ENCODE data around the gene MRC1.

The MRC1 gene

GRCh38 chr10:17808971-17809841 lies at the start of gene MRC1:
TSS of gene MRC1 (plus strand) at chr10:17809348. CDS start at chr10:17809466, 118 bp downstream.
- no peak within 1 kb of the TSS for H3K27ac Mint-ChIP-seq

GRCh38 chr10:17764142-17764541 lies 45.0 kb upstream of the MRC1 start:
- no peaks in the 10 kb centered on the region for H3K36me3 Mint-ChIP-seq (ENCODE audit: low read depth)
- no peaks in the 10 kb centered on the region for H3K4me1 Mint-ChIP-seq (ENCODE audit: low read depth)
- DNase-seq = no peak
- H3K9me3 Mint-ChIP-seq = no peaks in the 10 kb centered on the region
- no peak overlapping the region for H3K27ac Mint-ChIP-seq
- no peak overlapping the region for H3K4me3 Mint-ChIP-seq
- H3K27me3 Mint-ChIP-seq = peaks cover 3% of the 10 kb centered on the region

More at GRCh38 chr10:17808971-17809841, at the start of gene MRC1:
- Mint-ChIP-seq H3K4me3 (no peak within 1 kb of the TSS), H3K9me3 (no peaks in the 10 kb centered on the region), H3K36me3 (ENCODE audit: low read depth) (no peaks in the 10 kb centered on the region), H3K4me1 (ENCODE audit: low read depth) (peaks cover 8% of the 10 kb centered on the region), H3K27me3 (peaks cover 41% of the 10 kb centered on the region)
- DNase-seq = no peak

- peaks cover 3% of the 10 kb centered on the region for H3K27me3 Mint-ChIP-seq
- H3K27ac Mint-ChIP-seq = no peak overlapping the region
- no peaks in the 10 kb centered on the region for H3K4me1 Mint-ChIP-seq (ENCODE audit: low read depth)
- no peaks in the 10 kb centered on the region for H3K9me3 Mint-ChIP-seq
- H3K4me3 Mint-ChIP-seq = no peak overlapping the region
- no peak for DNase-seq
- H3K36me3 Mint-ChIP-seq (ENCODE audit: low read depth) = no peaks in the 10 kb centered on the region
These were observed 43.5 kb upstream of the MRC1 start for GRCh38 chr10:17765602-17766001.

- no peak for DNase-seq
- Mint-ChIP-seq H3K36me3 (ENCODE audit: low read depth) (no peaks in the 10 kb centered on the region), H3K4me1 (ENCODE audit: low read depth) (no peaks in the 10 kb centered on the region), H3K27me3 (peaks cover 3% of the 10 kb centered on the region), H3K27ac (no peak overlapping the region), H3K9me3 (no peaks in the 10 kb centered on the region), H3K4me3 (no peak overlapping the region)
These were observed 42.4 kb upstream of the MRC1 start for GRCh38 chr10:17766731-17767130.

- H3K4me3 Mint-ChIP-seq = no peak overlapping the region
- no peaks in the 10 kb centered on the region for H3K9me3 Mint-ChIP-seq
- no peaks in the 10 kb centered on the region for H3K36me3 Mint-ChIP-seq (ENCODE audit: low read depth)
- DNase-seq = no peak
- no peaks in the 10 kb centered on the region for H3K4me1 Mint-ChIP-seq (ENCODE audit: low read depth)
- H3K27ac Mint-ChIP-seq = no peak overlapping the region
- peaks cover 3% of the 10 kb centered on the region for H3K27me3 Mint-ChIP-seq
These were observed 40.7 kb upstream of the MRC1 start for GRCh38 chr10:17768496-17768895.

- no peak for DNase-seq
- Mint-ChIP-seq H3K36me3 (ENCODE audit: low read depth) (no peaks in the 10 kb centered on the region), H3K27ac (no peak overlapping the region), H3K9me3 (no peaks in the 10 kb centered on the region), H3K4me3 (no peak overlapping the region), H3K4me1 (ENCODE audit: low read depth) (no peaks in the 10 kb centered on the region), H3K27me3 (peaks cover 3% of the 10 kb centered on the region)
These were observed 40.2 kb upstream of the MRC1 start for GRCh38 chr10:17768957-17769356.

GRCh38 chr10:17771017-17771416 lies 38.1 kb upstream of the MRC1 start:
- Mint-ChIP-seq H3K4me1 (ENCODE audit: low read depth) (no peaks in the 10 kb centered on the region), H3K27ac (no peak overlapping the region), H3K27me3 (peaks cover 3% of the 10 kb centered on the region), H3K9me3 (no peaks in the 10 kb centered on the region), H3K36me3 (ENCODE audit: low read depth) (no peaks in the 10 kb centered on the region), H3K4me3 (no peak overlapping the region)
- DNase-seq = no peak

GRCh38 chr10:17779784-17780183 lies 29.4 kb upstream of the MRC1 start:
- no peak for DNase-seq
- no peak overlapping the region for H3K27ac Mint-ChIP-seq
- H3K27me3 Mint-ChIP-seq = peaks cover 3% of the 10 kb centered on the region
- H3K9me3 Mint-ChIP-seq = no peaks in the 10 kb centered on the region
- H3K4me3 Mint-ChIP-seq = no peak overlapping the region
- no peaks in the 10 kb centered on the region for H3K4me1 Mint-ChIP-seq (ENCODE audit: low read depth)
- H3K36me3 Mint-ChIP-seq (ENCODE audit: low read depth) = no peaks in the 10 kb centered on the region

- Mint-ChIP-seq H3K4me1 (ENCODE audit: low read depth) (no peaks in the 10 kb centered on the region), H3K27ac (no peak overlapping the region), H3K27me3 (peaks cover 3% of the 10 kb centered on the region), H3K4me3 (no peak overlapping the region), H3K36me3 (ENCODE audit: low read depth) (no peaks in the 10 kb centered on the region), H3K9me3 (no peaks in the 10 kb centered on the region)
- no peak for DNase-seq
These were observed 28.4 kb upstream of the MRC1 start for GRCh38 chr10:17780727-17781126.

- no peak overlapping the region for H3K4me3 Mint-ChIP-seq
- DNase-seq = no peak
- H3K27ac Mint-ChIP-seq = no peak overlapping the region
- H3K27me3 Mint-ChIP-seq = peaks cover 1% of the 10 kb centered on the region
- H3K9me3 Mint-ChIP-seq = no peaks in the 10 kb centered on the region
- no peaks in the 10 kb centered on the region for H3K4me1 Mint-ChIP-seq (ENCODE audit: low read depth)
- H3K36me3 Mint-ChIP-seq (ENCODE audit: low read depth) = no peaks in the 10 kb centered on the region
These were observed 27.3 kb upstream of the MRC1 start for GRCh38 chr10:17781856-17782255.

- no peak overlapping the region for H3K27ac Mint-ChIP-seq
- no peak for DNase-seq
- H3K36me3 Mint-ChIP-seq (ENCODE audit: low read depth) = no peaks in the 10 kb centered on the region
- H3K27me3 Mint-ChIP-seq = no peaks in the 10 kb centered on the region
- no peaks in the 10 kb centered on the region for H3K9me3 Mint-ChIP-seq
- no peaks in the 10 kb centered on the region for H3K4me1 Mint-ChIP-seq (ENCODE audit: low read depth)
- H3K4me3 Mint-ChIP-seq = no peak overlapping the region
These were observed 26.1 kb upstream of the MRC1 start for GRCh38 chr10:17782921-17783665.

GRCh38 chr10:17783751-17784150 lies 25.4 kb upstream of the MRC1 start:
- Mint-ChIP-seq H3K4me3 (no peak overlapping the region), H3K4me1 (ENCODE audit: low read depth) (no peaks in the 10 kb centered on the region), H3K9me3 (no peaks in the 10 kb centered on the region), H3K27ac (no peak overlapping the region), H3K27me3 (no peaks in the 10 kb centered on the region), H3K36me3 (ENCODE audit: low read depth) (no peaks in the 10 kb centered on the region)
- DNase-seq = no peak

- H3K4me3 Mint-ChIP-seq = no peak overlapping the region
- DNase-seq = no peak
- H3K27me3 Mint-ChIP-seq = no peaks in the 10 kb centered on the region
- no peaks in the 10 kb centered on the region for H3K36me3 Mint-ChIP-seq (ENCODE audit: low read depth)
- no peak overlapping the region for H3K27ac Mint-ChIP-seq
- no peaks in the 10 kb centered on the region for H3K4me1 Mint-ChIP-seq (ENCODE audit: low read depth)
- no peaks in the 10 kb centered on the region for H3K9me3 Mint-ChIP-seq
These were observed 24.5 kb upstream of the MRC1 start for GRCh38 chr10:17784688-17785087.

- DNase-seq = no peak
- no peak overlapping the region for H3K4me3 Mint-ChIP-seq
- H3K9me3 Mint-ChIP-seq = no peaks in the 10 kb centered on the region
- no peak overlapping the region for H3K27ac Mint-ChIP-seq
- no peaks in the 10 kb centered on the region for H3K27me3 Mint-ChIP-seq
- H3K4me1 Mint-ChIP-seq (ENCODE audit: low read depth) = no peaks in the 10 kb centered on the region
- H3K36me3 Mint-ChIP-seq (ENCODE audit: low read depth) = no peaks in the 10 kb centered on the region
These were observed 23.7 kb upstream of the MRC1 start for GRCh38 chr10:17785276-17785930.
